HG03175 (cell line): ENCODE results near the gene TM4SF18.

Experiments
- ATAC-seq: cut with Tn5 transposase; IDR thresholded peaks from one replicate; pipeline ENCODE4 v1.9.1; 2021; ENCODE audit warnings: mild to moderate bottlenecking, moderate library complexity; ENCODE audit not compliant: unreplicated experiment

TM4SF18 gene

DNA sequence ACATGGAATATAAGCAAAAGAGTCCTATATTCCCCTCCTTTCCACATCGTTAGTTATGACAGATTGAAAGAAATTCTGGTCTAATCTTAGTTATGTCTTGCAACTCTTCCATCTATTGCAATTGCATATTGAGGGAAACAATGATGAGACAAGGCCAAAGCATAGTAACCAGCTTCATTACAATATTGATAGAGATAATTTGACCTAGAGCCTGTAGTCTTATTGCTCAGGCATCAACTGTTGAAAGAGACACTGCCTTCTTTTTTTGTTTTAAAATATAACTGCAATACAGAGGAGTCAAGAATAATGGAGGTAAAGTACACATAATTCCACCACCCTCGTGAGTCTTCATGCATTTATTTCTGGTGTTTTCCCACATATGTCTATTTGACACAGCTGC, 2.0 kb downstream of the TM4SF18 start:
- ATAC-seq, result no peak

GRCh38 chr3:149330609-149331331, 2.7 kb downstream of the TM4SF18 start:
- no peak for ATAC-seq

- ATAC-seq, result no peak
Observed at GRCh38 chr3:149327156-149327555, 6.3 kb downstream of the TM4SF18 start.

DNA sequence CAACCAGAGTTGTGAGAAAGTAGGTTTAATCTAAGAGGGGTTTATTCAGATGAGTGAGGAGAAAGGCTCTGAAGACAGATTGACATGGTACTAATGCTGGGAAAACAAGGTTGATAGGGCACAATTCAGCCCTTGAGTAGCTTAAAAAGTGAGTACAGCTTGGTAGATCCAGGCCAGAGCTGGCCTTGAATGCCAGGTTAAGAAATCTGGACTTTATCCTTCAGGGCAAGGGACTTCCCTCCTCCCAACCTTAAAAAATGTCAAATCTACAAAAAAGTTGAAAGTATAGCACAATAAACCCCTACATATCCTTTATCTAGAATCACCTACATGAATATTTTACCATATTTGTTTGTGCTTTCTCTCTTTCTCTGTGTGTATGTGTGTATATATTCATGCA, 7.9 kb downstream of the TM4SF18 start:
- ATAC-seq, result no peak

- ATAC-seq, result no peak
Observed at GRCh38 chr3:149324332-149324731, 9.1 kb downstream of the TM4SF18 start.

DNA sequence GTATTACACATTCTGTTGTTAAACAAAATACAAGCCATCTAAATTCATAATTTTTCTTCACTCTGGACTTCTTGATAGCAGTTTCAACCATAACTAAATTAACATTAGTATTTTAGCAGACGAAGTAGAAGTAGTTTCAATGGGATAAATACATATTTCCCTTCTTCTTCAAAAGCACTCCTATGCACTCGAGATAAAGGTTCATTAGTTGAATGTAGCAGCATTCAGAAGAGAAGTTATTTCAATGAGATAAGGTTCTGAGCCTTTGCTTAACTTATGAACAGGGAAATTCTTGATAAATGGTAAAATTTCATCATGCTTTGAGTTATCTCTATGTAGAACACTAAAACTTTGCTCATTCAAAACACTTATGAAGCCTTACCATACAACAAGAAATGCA, 11.8 kb downstream of the TM4SF18 start:
- no peak for ATAC-seq

- no peak for ATAC-seq
Observed at GRCh38 chr3:149321136-149321535, 12.3 kb downstream of the TM4SF18 start.

- no peak for ATAC-seq
Observed at GRCh38 chr3:149319750-149320149, 13.7 kb downstream of the TM4SF18 start.

GRCh38 chr3:149317072-149317471, 16.4 kb downstream of the TM4SF18 start:
- ATAC-seq, result no peak

- ATAC-seq, result no peak
Observed at GRCh38 chr3:149316437-149316836, 17.0 kb downstream of the TM4SF18 start.

- no peak for ATAC-seq
Observed at GRCh38 chr3:149315694-149316093, 17.7 kb downstream of the TM4SF18 start.

DNA sequence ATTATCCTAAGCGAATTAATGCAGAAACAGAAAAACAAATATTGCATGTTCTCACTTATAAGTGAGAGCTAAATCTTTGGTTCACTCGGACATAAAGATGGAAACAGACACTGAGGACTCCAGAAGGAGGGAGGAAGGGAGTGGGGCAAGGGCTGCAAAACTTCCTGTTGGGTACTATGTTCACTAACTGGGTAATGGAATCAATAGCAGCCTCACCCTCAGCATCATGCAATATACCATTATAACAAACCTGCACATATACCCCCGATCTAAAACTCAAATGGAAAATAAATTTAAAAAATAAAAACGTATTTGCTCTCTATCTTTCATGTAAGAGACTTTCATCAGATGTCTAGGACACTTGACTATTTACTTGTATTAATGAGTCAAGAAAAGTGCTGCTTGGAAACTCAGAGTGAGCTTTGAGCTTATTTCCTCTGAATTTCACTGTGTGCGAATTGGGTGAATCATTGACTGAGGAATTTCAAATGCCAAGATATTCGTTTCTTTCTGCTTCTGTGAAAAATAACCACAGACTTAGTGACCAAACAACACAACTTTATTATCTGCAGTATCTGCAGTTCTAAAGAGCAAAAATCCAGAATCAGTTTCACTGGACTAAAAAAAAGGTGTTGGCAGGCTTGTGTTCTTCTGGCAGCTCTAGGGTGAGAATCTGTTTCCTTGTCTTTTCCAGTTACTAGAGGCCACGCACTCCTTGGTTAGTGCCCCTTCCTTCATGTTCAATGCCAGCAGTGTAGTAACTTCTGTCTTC, 18.4 kb downstream of the TM4SF18 start:
- no peak for ATAC-seq

GRCh38 chr3:149313542-149313941, 19.9 kb downstream of the TM4SF18 start:
- ATAC-seq, result no peak

DNA sequence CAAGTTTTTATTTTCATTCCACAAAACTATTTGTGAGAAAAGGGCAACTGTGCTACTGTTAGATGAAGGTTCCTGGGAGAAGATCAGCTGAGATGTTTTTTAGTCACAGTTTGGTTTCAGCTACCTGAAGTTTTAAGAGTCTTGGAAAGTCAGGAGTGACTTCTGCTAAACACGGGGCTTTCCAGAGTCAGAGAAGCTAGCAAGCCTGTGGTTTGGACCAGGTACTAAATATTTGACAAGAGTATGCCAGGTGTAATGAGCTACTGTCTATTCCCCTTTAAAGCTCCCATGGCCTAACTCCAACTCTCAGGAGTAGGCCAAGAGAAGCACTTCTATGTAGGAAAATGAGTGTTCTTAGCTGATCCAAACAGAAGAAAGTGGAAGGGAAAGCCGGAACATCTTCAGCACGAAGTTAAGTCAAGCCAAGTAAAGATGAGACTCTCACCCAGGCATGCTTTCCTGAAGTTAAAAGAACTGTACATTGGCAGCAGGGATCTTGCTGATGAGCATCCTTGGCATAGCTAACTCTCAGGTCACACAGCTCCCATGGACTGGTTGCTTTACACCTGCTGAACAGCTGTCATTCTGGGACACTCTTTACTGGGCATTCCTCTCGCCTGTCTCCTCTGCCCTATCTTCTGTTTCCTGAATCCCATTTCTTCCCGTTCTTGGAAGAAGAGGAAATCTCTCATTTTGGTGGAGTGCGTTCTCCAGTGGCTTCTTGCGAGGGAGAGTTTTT, 22.5 kb downstream of the TM4SF18 start:
- no peak for ATAC-seq

GRCh38 chr3:149307435-149307783, 26.0 kb downstream of the TM4SF18 start:
- no peak for ATAC-seq

GRCh38 chr3:149306751-149307434, 26.5 kb downstream of the TM4SF18 start:
- no peak for ATAC-seq

DNA sequence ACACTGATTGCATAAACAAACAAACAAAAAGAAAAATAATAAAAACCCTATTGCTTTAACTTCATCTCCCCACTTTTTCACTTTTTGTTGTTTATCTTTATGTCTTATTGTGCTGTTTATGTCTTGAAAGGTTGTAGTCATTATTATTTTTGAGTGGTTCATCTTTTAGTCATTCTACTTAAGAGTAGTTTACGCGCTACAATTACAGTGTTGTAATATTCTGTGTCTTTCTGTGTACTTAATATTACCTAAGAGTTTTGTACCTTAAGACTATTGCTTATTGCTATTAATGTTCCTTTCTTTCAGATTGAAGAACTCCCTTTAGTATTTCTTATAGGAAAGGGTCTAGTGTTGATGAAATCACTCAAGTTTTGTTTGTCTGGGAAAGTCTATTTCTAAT, 28.1 kb downstream of the TM4SF18 start:
- no peak for ATAC-seq

- peak; percentile 49 for ATAC-seq
Observed at GRCh38 chr3:149299938-149300801, 33.3 kb downstream of the TM4SF18 start.

- ATAC-seq, result no peak
Observed at GRCh38 chr3:149296972-149297371, 36.5 kb downstream of the TM4SF18 start.

DNA sequence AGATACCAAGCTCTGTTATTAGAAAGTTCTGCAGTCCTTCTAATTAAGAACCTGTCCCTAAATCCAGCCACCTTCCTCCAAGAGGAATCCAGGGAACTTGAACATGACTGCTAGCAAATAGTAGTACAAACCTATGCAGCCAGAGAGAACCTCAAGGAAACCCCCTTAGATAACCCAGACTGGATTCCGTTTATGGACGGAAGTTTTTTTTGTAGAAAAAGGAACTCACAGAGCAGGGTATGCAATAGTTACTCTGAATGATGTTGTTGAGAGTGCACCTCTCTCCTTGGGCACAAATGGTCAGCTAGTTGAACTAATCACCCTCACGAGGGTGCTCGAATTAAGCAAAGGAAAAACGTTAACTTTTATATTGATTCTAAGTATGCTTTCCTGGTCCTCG, 40.8 kb downstream of the TM4SF18 start:
- no peak for ATAC-seq
